HG02938 (cell line): ENCODE data around the gene PIM1.
A peak's percentile ranks its signal among the peaks of the same experiment; 100 is the strongest.
"Not testable (repeated sequence)": the region's sequence is repeated elsewhere in the genome, so short reads cannot be mapped to it uniquely, and the experiment has no call there.

Experiments used
- ATAC-seq: cut with Tn5 transposase; IDR thresholded peaks from one replicate; pipeline ENCODE4 v1.9.1; 2021; ENCODE audit warnings: mild to moderate bottlenecking, moderate library complexity; ENCODE audit not compliant: unreplicated experiment

The PIM1 gene

GRCh38 chr6:37169496-37170272 lies at the start of gene PIM1:
TSS of gene PIM1 (plus strand) at chr6:37170152. CDS start at chr6:37170576, 424 bp downstream.
- ATAC-seq: peak; percentile 49

- no peak for ATAC-seq
Observed at GRCh38 chr6:37121556-37121955, 48.4 kb upstream of the PIM1 start.

- no peak for ATAC-seq
Observed at GRCh38 chr6:37122861-37123260, 47.1 kb upstream of the PIM1 start.

GRCh38 chr6:37123957-37124729 lies 45.8 kb upstream of the PIM1 start:
- ATAC-seq: no peak

- no peak for ATAC-seq
Observed at GRCh38 chr6:37125774-37126492, 44.0 kb upstream of the PIM1 start.

GRCh38 chr6:37126493-37126958 lies 43.4 kb upstream of the PIM1 start:
- no peak for ATAC-seq

- ATAC-seq: no peak
Observed at GRCh38 chr6:37126961-37127616, 42.9 kb upstream of the PIM1 start.

- ATAC-seq: no peak
Observed at GRCh38 chr6:37127961-37128862, 41.7 kb upstream of the PIM1 start.

GRCh38 chr6:37128863-37129443 lies 41.0 kb upstream of the PIM1 start:
- ATAC-seq: not testable (repeated sequence)

- no peak for ATAC-seq
Observed at GRCh38 chr6:37129566-37129965, 40.4 kb upstream of the PIM1 start.

GRCh38 chr6:37130704-37131103 lies 39.2 kb upstream of the PIM1 start:
- no peak for ATAC-seq

- ATAC-seq: no peak
Observed at GRCh38 chr6:37131104-37131959, 38.6 kb upstream of the PIM1 start.

- ATAC-seq: no peak
Observed at GRCh38 chr6:37131960-37132253, 38.0 kb upstream of the PIM1 start.

GRCh38 chr6:37134036-37134395 lies 35.9 kb upstream of the PIM1 start:
- no peak for ATAC-seq

- no peak for ATAC-seq
Observed at GRCh38 chr6:37134396-37135191, 35.4 kb upstream of the PIM1 start.

GRCh38 chr6:37135835-37136694 lies 33.9 kb upstream of the PIM1 start:
- no peak for ATAC-seq

GRCh38 chr6:37136821-37137200 lies 33.1 kb upstream of the PIM1 start:
- no peak for ATAC-seq
